Measurements from ENCODE around the gene ROR2.

The ROR2 gene

GRCh38 chr9:91734371-91734981, 215.6 kb downstream of the ROR2 start:
- no peak overlapping the region for H3K14ac ChIP-seq (ENCODE audit: low read length)
- H2AFZ ChIP-seq (ENCODE audit: low read length), result no peak overlapping the region
- no peak overlapping the region for H2BK120ac ChIP-seq (ENCODE audit: low read depth, low read length)
- H3K23ac ChIP-seq (ENCODE audit: low read depth, low read length, poor library complexity), result no peak overlapping the region
- H3K4ac ChIP-seq (ENCODE audit: low read length), result no peak overlapping the region
- no peak overlapping the region for H3K27ac ChIP-seq (replicated peaks; ENCODE audit: low read length)
- H2BK15ac ChIP-seq (ENCODE audit: low read length), result no peak overlapping the region
- H3K79me1 ChIP-seq (ENCODE audit: low read depth, low read length), result no peaks in the 10 kb centered on the region
- peaks cover 23 to 55% of the 10 kb centered on the region in 2 donors for H3K36me3 ChIP-seq (replicated peaks in 1 of 2; ENCODE audit: control insufficient read depth in 2 of 2, insufficient read depth in 2 of 2, low read length in 2 of 2)
- H3K9ac ChIP-seq (ENCODE audit: low read depth, low read length, poor library complexity), result no peak overlapping the region
- no peaks in the 10 kb centered on the region for H3K9me3 ChIP-seq (replicated peaks in 1 of 2; ENCODE audit: control insufficient read depth in 2 of 2, insufficient read depth in 1 of 2, low read depth in 1 of 2, low read length in 2 of 2)
- no CpG with 5 or more reads among the region's 14 CpGs for WGBS, 2 donors (ENCODE audit: extremely low coverage in 2 of 2, insufficient read length in 2 of 2, insufficient replicate concordance in 1 of 2)
- no peak overlapping the region for H4K91ac ChIP-seq (ENCODE audit: low read depth, low read length, poor library complexity)
- H3K4me1 ChIP-seq (ENCODE audit: control insufficient read depth in 2 of 2, insufficient read depth in 1 of 2, low read depth in 1 of 2, low read length in 2 of 2), result no peaks in the 10 kb centered on the region
- no peak overlapping the region for H3K4me3 ChIP-seq (ENCODE audit: low read length in 2 of 2)
- DNase-seq (ENCODE audit: low spot score), result peak; percentile 33
- no peak overlapping the region for H3K18ac ChIP-seq (ENCODE audit: low read length)
- H2BK5ac ChIP-seq (ENCODE audit: low read length), result no peak overlapping the region
- H4K8ac ChIP-seq (ENCODE audit: low read depth, low read length), result no peak overlapping the region
- H3K4me2 ChIP-seq (ENCODE audit: insufficient read depth, low read length, poor library complexity, severe bottlenecking), result no peak overlapping the region
- peaks cover 0 to 1% (median 0%) of the 10 kb centered on the region in 3 experiments for H3K27me3 ChIP-seq (ENCODE audit: control insufficient read depth in 3 of 3, insufficient read depth in 3 of 3, low read depth in 1 of 3, low read length in 3 of 3)
- H2BK12ac ChIP-seq (ENCODE audit: low read length), result no peak overlapping the region
- no peak overlapping the region for H2AK5ac ChIP-seq (ENCODE audit: low read depth, low read length)

GRCh38 chr9:91733006-91733624, 216.9 kb downstream of the ROR2 start:
- Histone ChIP-seq H3K4ac (ENCODE audit: low read length) (no peak overlapping the region), H2BK120ac (ENCODE audit: low read depth, low read length) (no peak overlapping the region), H3K4me3 (ENCODE audit: low read length in 2 of 2) (no peak overlapping the region), H4K91ac (ENCODE audit: low read depth, low read length, poor library complexity) (no peak overlapping the region), H3K79me1 (ENCODE audit: low read depth, low read length) (no peaks in the 10 kb centered on the region), H2BK15ac (ENCODE audit: low read length) (no peak overlapping the region), H2BK12ac (ENCODE audit: low read length) (no peak overlapping the region), H3K23ac (ENCODE audit: low read depth, low read length, poor library complexity) (no peak overlapping the region), H3K4me1 (ENCODE audit: control insufficient read depth in 2 of 2, insufficient read depth in 1 of 2, low read depth in 1 of 2, low read length in 2 of 2) (no peaks in the 10 kb centered on the region), H3K27me3 (ENCODE audit: control insufficient read depth in 3 of 3, insufficient read depth in 3 of 3, low read depth in 1 of 3, low read length in 3 of 3) (peaks cover 0 to 2% (median 0%) of the 10 kb centered on the region in 3 experiments), H3K9me3 (replicated peaks in 1 of 2; ENCODE audit: control insufficient read depth in 2 of 2, insufficient read depth in 1 of 2, low read depth in 1 of 2, low read length in 2 of 2) (no peaks in the 10 kb centered on the region), H3K9ac (ENCODE audit: low read depth, low read length, poor library complexity) (no peak overlapping the region), H4K8ac (ENCODE audit: low read depth, low read length) (no peak overlapping the region), H2AK5ac (ENCODE audit: low read depth, low read length) (no peak overlapping the region), H2AFZ (ENCODE audit: low read length) (no peak overlapping the region), H2BK5ac (ENCODE audit: low read length) (no peak overlapping the region), H3K14ac (ENCODE audit: low read length) (no peak overlapping the region), H3K36me3 (replicated peaks in 1 of 2; ENCODE audit: control insufficient read depth in 2 of 2, insufficient read depth in 2 of 2, low read length in 2 of 2) (peaks cover 29 to 64% of the 10 kb centered on the region in 2 donors), H3K18ac (ENCODE audit: low read length) (no peak overlapping the region), H3K27ac (replicated peaks; ENCODE audit: low read length) (no peak overlapping the region), H3K4me2 (ENCODE audit: insufficient read depth, low read length, poor library complexity, severe bottlenecking) (no peak overlapping the region)
- no peak for DNase-seq (ENCODE audit: low spot score)
- WGBS, 2 donors (ENCODE audit: extremely low coverage in 2 of 2, insufficient read length in 2 of 2, insufficient replicate concordance in 1 of 2), result no CpG with 5 or more reads among the region's 46 CpGs

- Histone ChIP-seq H2BK120ac (ENCODE audit: low read depth, low read length) (no peak overlapping the region), H3K18ac (ENCODE audit: low read length) (no peak overlapping the region), H3K27me3 (ENCODE audit: control insufficient read depth in 3 of 3, insufficient read depth in 3 of 3, low read depth in 1 of 3, low read length in 3 of 3) (peaks cover 0 to 2% (median 0%) of the 10 kb centered on the region in 3 experiments), H2AK5ac (ENCODE audit: low read depth, low read length) (no peak overlapping the region), H3K79me1 (ENCODE audit: low read depth, low read length) (no peaks in the 10 kb centered on the region), H4K8ac (ENCODE audit: low read depth, low read length) (no peak overlapping the region), H3K9me3 (replicated peaks in 1 of 2; ENCODE audit: control insufficient read depth in 2 of 2, insufficient read depth in 1 of 2, low read depth in 1 of 2, low read length in 2 of 2) (no peaks in the 10 kb centered on the region), H3K27ac (replicated peaks; ENCODE audit: low read length) (no peak overlapping the region), H2AFZ (ENCODE audit: low read length) (no peak overlapping the region), H2BK15ac (ENCODE audit: low read length) (no peak overlapping the region), H3K23ac (ENCODE audit: low read depth, low read length, poor library complexity) (no peak overlapping the region), H4K91ac (ENCODE audit: low read depth, low read length, poor library complexity) (peak overlapping the region; percentile 5), H3K9ac (ENCODE audit: low read depth, low read length, poor library complexity) (peak overlapping the region; percentile 51), H3K4me1 (ENCODE audit: control insufficient read depth in 2 of 2, insufficient read depth in 1 of 2, low read depth in 1 of 2, low read length in 2 of 2) (no peaks in the 10 kb centered on the region), H2BK5ac (ENCODE audit: low read length) (no peak overlapping the region), H3K14ac (ENCODE audit: low read length) (no peak overlapping the region), H3K4ac (ENCODE audit: low read length) (no peak overlapping the region), H2BK12ac (ENCODE audit: low read length) (no peak overlapping the region), H3K4me2 (ENCODE audit: insufficient read depth, low read length, poor library complexity, severe bottlenecking) (no peak overlapping the region), H3K4me3 (ENCODE audit: low read length in 2 of 2) (no peak overlapping the region), H3K36me3 (replicated peaks in 1 of 2; ENCODE audit: control insufficient read depth in 2 of 2, insufficient read depth in 2 of 2, low read length in 2 of 2) (peaks cover 29 to 63% of the 10 kb centered on the region in 2 donors)
- DNase-seq (ENCODE audit: low spot score), result no peak
- WGBS, 2 donors (ENCODE audit: extremely low coverage in 2 of 2, insufficient read length in 2 of 2, insufficient replicate concordance in 1 of 2), result no CpG with 5 or more reads among the region's 21 CpGs
Observed at GRCh38 chr9:91732187-91733005, 217.6 kb downstream of the ROR2 start.

DNA sequence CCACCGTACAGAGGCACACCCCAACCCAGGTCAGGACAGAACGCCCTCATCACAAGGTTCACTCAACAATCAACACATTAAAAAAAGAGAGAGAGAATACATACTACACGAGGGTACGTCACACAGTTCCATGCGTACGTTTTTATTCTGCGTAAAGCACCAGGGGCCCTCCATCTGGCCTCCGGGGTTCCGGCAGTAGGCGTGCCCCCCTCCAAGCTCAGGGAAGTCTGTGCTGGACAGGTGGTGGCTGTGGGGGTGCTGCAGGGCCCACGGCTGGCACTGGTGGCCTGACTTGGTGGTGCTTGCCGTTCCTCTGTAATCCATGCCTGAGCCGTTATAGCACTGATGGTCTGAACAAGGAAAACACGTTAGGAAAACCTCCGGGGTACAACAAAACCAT, 219.2 kb downstream of the ROR2 start:
- Histone ChIP-seq H3K4me3 (ENCODE audit: low read length in 2 of 2) (no peak overlapping the region), H3K9me3 (replicated peaks in 1 of 2; ENCODE audit: control insufficient read depth in 2 of 2, insufficient read depth in 1 of 2, low read depth in 1 of 2, low read length in 2 of 2) (no peaks in the 10 kb centered on the region), H2BK15ac (ENCODE audit: low read length) (no peak overlapping the region), H3K27me3 (ENCODE audit: control insufficient read depth in 3 of 3, insufficient read depth in 3 of 3, low read depth in 1 of 3, low read length in 3 of 3) (peaks cover 0 to 2% (median 0%) of the 10 kb centered on the region in 3 experiments), H3K4ac (ENCODE audit: low read length) (no peak overlapping the region), H3K9ac (ENCODE audit: low read depth, low read length, poor library complexity) (no peak overlapping the region), H2BK120ac (ENCODE audit: low read depth, low read length) (no peak overlapping the region), H3K79me1 (ENCODE audit: low read depth, low read length) (no peaks in the 10 kb centered on the region), H2BK5ac (ENCODE audit: low read length) (no peak overlapping the region), H3K4me2 (ENCODE audit: insufficient read depth, low read length, poor library complexity, severe bottlenecking) (no peak overlapping the region), H3K27ac (replicated peaks; ENCODE audit: low read length) (no peak overlapping the region), H3K23ac (ENCODE audit: low read depth, low read length, poor library complexity) (no peak overlapping the region), H4K8ac (ENCODE audit: low read depth, low read length) (no peak overlapping the region), H3K4me1 (ENCODE audit: control insufficient read depth in 2 of 2, insufficient read depth in 1 of 2, low read depth in 1 of 2, low read length in 2 of 2) (no peaks in the 10 kb centered on the region), H2BK12ac (ENCODE audit: low read length) (no peak overlapping the region), H3K36me3 (replicated peaks in 1 of 2; ENCODE audit: control insufficient read depth in 2 of 2, insufficient read depth in 2 of 2, low read length in 2 of 2) (peaks cover 23 to 57% of the 10 kb centered on the region in 2 donors), H3K18ac (ENCODE audit: low read length) (no peak overlapping the region), H3K14ac (ENCODE audit: low read length) (no peak overlapping the region), H4K91ac (ENCODE audit: low read depth, low read length, poor library complexity) (no peak overlapping the region), H2AFZ (ENCODE audit: low read length) (no peak overlapping the region), H2AK5ac (ENCODE audit: low read depth, low read length) (no peak overlapping the region)
- no peak for DNase-seq (ENCODE audit: low spot score)
- no CpG with 5 or more reads among the region's 15 CpGs for WGBS, 2 donors (ENCODE audit: extremely low coverage in 2 of 2, insufficient read length in 2 of 2, insufficient replicate concordance in 1 of 2)
